HepG2 (cell line): ENCODE measurements around the gene CBFA2T2. TPM values are rescaled to one million over a fixed set of nuclear protein-coding genes. Genes with fewer than 3 reads are reported as not detected.

ENCODE experiments used
- ATAD3A ChIP-seq: sonication (generic); formaldehyde crosslinking; IDR thresholded peaks from 2 replicates; pipeline ENCODE4 v1.4.0; 2020; ENCODE audit warnings: missing genetic modification reagents
- ATF3 ChIP-seq: sonication (generic); formaldehyde crosslinking; IDR thresholded peaks from 2 replicates; pipeline ENCODE4 v1.4.0; 2020; ENCODE audit warnings: missing genetic modification reagents
- ATF5 ChIP-seq: sonication (generic); formaldehyde crosslinking; IDR thresholded peaks from 2 replicates; pipeline ENCODE4 v1.4.0; 2020; ENCODE audit warnings: mild to moderate bottlenecking, low read depth, missing genetic modification reagents
- ETV6 ChIP-seq: sonication (generic); formaldehyde crosslinking; conservative IDR thresholded peaks from 2 replicates; pipeline ENCODE4 v1.4.0; 2020; ENCODE audit warnings: missing genetic modification reagents
- HMGXB4 ChIP-seq, 2 experiments: sonication (generic) in 1 of 2; formaldehyde crosslinking in 1 of 2; IDR thresholded peaks; 2 replicates each; pipeline versions ENCODE4 v1.4.0 to v1.6.1; 2018 to 2020; ENCODE audit warnings: missing genetic modification reagents in 2 of 2, borderline replicate concordance in 1 of 2, low read depth in 1 of 2, mild to moderate bottlenecking in 1 of 2, missing biosample characterization in 1 of 2
- HNRNPK ChIP-seq: fragments of 200-400 bp; formaldehyde crosslinking; IDR thresholded peaks from 2 replicates; pipeline ENCODE4 v1.6.1; 2018; ENCODE audit warnings: low read length, low read depth, moderate library complexity, mild to moderate bottlenecking; ENCODE audit not compliant: poor library complexity, severe bottlenecking
- NAIF1 ChIP-seq: sonication (generic); formaldehyde crosslinking; IDR thresholded peaks from 2 replicates; pipeline ENCODE4 v1.5.0; 2020; ENCODE audit warnings: mild to moderate bottlenecking, missing genetic modification reagents, borderline replicate concordance
- PRPF4 ChIP-seq: fragments of 200-400 bp; formaldehyde crosslinking; IDR thresholded peaks from 2 replicates; pipeline ENCODE4 v1.6.1; 2016; ENCODE audit warnings: low read length, low read depth; ENCODE audit not compliant: poor library complexity, severe bottlenecking
- SOX5 ChIP-seq: IDR thresholded peaks from 2 replicates; pipeline ENCODE4 v1.6.1; 2016; ENCODE audit warnings: borderline replicate concordance
- STAG1 ChIP-seq: sonication (generic); formaldehyde crosslinking; IDR thresholded peaks from 2 replicates; pipeline ENCODE4 v1.4.0; 2020; ENCODE audit warnings: missing genetic modification reagents
- TOE1 ChIP-seq: sonication (generic); formaldehyde crosslinking; IDR thresholded peaks from 2 replicates; pipeline ENCODE4 v1.4.0; 2020; ENCODE audit warnings: mild to moderate bottlenecking, missing genetic modification reagents
- ZBTB46 ChIP-seq: sonication (generic); formaldehyde crosslinking; IDR thresholded peaks from 2 replicates; pipeline ENCODE4 v1.4.0; 2020; ENCODE audit warnings: mild to moderate bottlenecking, missing genetic modification reagents, borderline replicate concordance
- ZGPAT ChIP-seq: IDR thresholded peaks from 2 replicates; pipeline ENCODE4 v1.6.1; 2016; ENCODE audit warnings: mild to moderate bottlenecking
- ZNF20 ChIP-seq: sonication (generic); formaldehyde crosslinking; IDR thresholded peaks from 2 replicates; pipeline ENCODE4 v1.4.0; 2020; ENCODE audit warnings: mild to moderate bottlenecking, moderate library complexity, missing genetic modification reagents
- ZNF225 ChIP-seq: sonication (generic); formaldehyde crosslinking; IDR thresholded peaks from 2 replicates; pipeline ENCODE4 v1.4.0; 2020; ENCODE audit warnings: mild to moderate bottlenecking, missing genetic modification reagents
- ZNF274 ChIP-seq: sonication (generic); formaldehyde crosslinking; IDR thresholded peaks from 2 replicates; pipeline ENCODE4 v1.5.1; 2020; ENCODE audit warnings: mild to moderate bottlenecking, missing genetic modification reagents
- ZNF275 ChIP-seq: sonication (generic); formaldehyde crosslinking; IDR thresholded peaks from 2 replicates; pipeline ENCODE4 v1.8.0; 2022; ENCODE audit warnings: missing genetic modification reagents, mild to moderate bottlenecking, inconsistent platforms, borderline replicate concordance
- ZNF775 ChIP-seq: sonication (generic); formaldehyde crosslinking; IDR thresholded peaks from 2 replicates; pipeline ENCODE4 v1.4.0; 2020; ENCODE audit warnings: missing genetic modification reagents, mild to moderate bottlenecking, moderate library complexity, borderline replicate concordance
- ZNF839 ChIP-seq: sonication (generic); formaldehyde crosslinking; IDR thresholded peaks from 2 replicates; pipeline ENCODE4 v1.4.0; 2020; ENCODE audit warnings: missing genetic modification reagents, mild to moderate bottlenecking, borderline replicate concordance
- ZSCAN9 ChIP-seq: IDR thresholded peaks from 2 replicates; pipeline ENCODE4 v1.6.1; 2016; ENCODE audit warnings: borderline replicate concordance
- polyA plus RNA-seq, 8 experiments: library from polyadenylated mRNA; depleted of rRNA in 3 of 8; stranded (reverse) in 7 of 8; unstranded in 1 of 8; fragments of >200 nt; fragmentation: Illumina TruSeq in 4 of 8; extraction: Trizol in 4 of 8; gene quantifications; 2 replicates each; pipeline versions ENCODE4 v1.2.1 to v1.2.3, GENCODE V29; 2011 to 2016; ENCODE audit warnings: low read depth in 4 of 8, missing spikeins in 1 of 8, mixed read lengths in 1 of 8; ENCODE audit not compliant: insufficient read depth in 1 of 8
- total RNA-seq, 5 experiments: library from RNA; depleted of rRNA; stranded (reverse); fragments of >200 nt; fragmentation: Illumina TruSeq; extraction: Trizol; gene quantifications; 2 replicates each; pipeline ENCODE4 v1.2.3, GENCODE V29; 2016; ENCODE audit warnings: low read depth in 1 of 5

The CBFA2T2 gene
- total and polyA plus RNA-seq, 2 of the 13 experiments (the other 11 are each of a cell fraction or from before 2014, with no cell fraction given) = 6.3 to 21.2 TPM

GRCh38 chr20:33561692-33562601 is 72.1 kb downstream of the CBFA2T2 start (continued):
- no peak for TF ChIP-seq ZNF275
- TF ChIP-seq ATF5 (CRISPR knock-in tag) = no peak
- TF ChIP-seq ATAD3A (CRISPR knock-in tag) = no peak
- TF ChIP-seq PRPF4 = no peak
- no peak for TF ChIP-seq ETV6 (CRISPR knock-in tag)
- TF ChIP-seq ATF3 = peak; percentile 91
- 0 out of 2 replicates have a peak, but pooled peaks have one; percentile 29 for TF ChIP-seq ZSCAN9 (CRISPR knock-in tag)
- TF ChIP-seq SOX5 (CRISPR knock-in tag) = peak; percentile 75
- peak; percentile 28; the same call in 1 of the 2 replicates for TF ChIP-seq STAG1 (CRISPR knock-in tag)
- TF ChIP-seq ZGPAT (CRISPR knock-in tag) = peak; percentile 81
- TF ChIP-seq ZNF274 (CRISPR knock-in tag) = no peak
- TF ChIP-seq NAIF1 (CRISPR knock-in tag) = no peak
- TF ChIP-seq HNRNPK = no peak
- no peak for TF ChIP-seq ZNF839
- TF ChIP-seq ZNF775 (CRISPR knock-in tag) = no peak
- TF ChIP-seq ZNF20 (CRISPR knock-in tag) = no peak
- TF ChIP-seq ZNF225 = no peak
- no peak for TF ChIP-seq ZBTB46 (CRISPR knock-in tag)
- no peak for TF ChIP-seq TOE1 (CRISPR knock-in tag)
- peak in 1 of 2 experiments; percentile 26; a peak in 1 of 4 replicates for TF ChIP-seq HMGXB4 (CRISPR knock-in tag; IDR thresholded peaks at IDR 0.05; ENCODE audit: borderline replicate concordance in 1 of 2, low read depth in 1 of 2)
